Measurements from ENCODE around the gene ZNF565.
"Not testable (repeated sequence)": the region's sequence is repeated elsewhere in the genome, so short reads cannot be mapped to it uniquely, and the experiment has no call there.

ZNF565 gene

GRCh38 chr19:36149673-36150406 lies 64.6 kb downstream of the ZNF565 start:
- DNase-seq (ENCODE audit: low spot score) = no peak

GRCh38 chr19:36144624-36145023 lies 69.8 kb downstream of the ZNF565 start:
- DNase-seq (ENCODE audit: low spot score) = no peak

- DNase-seq (ENCODE audit: low spot score) = no peak
Measured at GRCh38 chr19:36142496-36142895, 72.0 kb downstream of the ZNF565 start.

GRCh38 chr19:36142046-36142445 lies 72.4 kb downstream of the ZNF565 start:
- DNase-seq (ENCODE audit: low spot score) = no peak

GRCh38 chr19:36141039-36141927 lies 73.2 kb downstream of the ZNF565 start:
- DNase-seq (ENCODE audit: low spot score) = peak; percentile 92

GRCh38 chr19:36140304-36141038 lies 74.0 kb downstream of the ZNF565 start:
- peak; percentile 77 for DNase-seq (ENCODE audit: low spot score)

- peak; percentile 94 for DNase-seq (ENCODE audit: low spot score)
Measured at GRCh38 chr19:36139473-36140303, 74.8 kb downstream of the ZNF565 start, which contains the start of gene CAPNS1. TSS of gene CAPNS1 (plus strand) at chr19:36140066. CDS start at chr19:36141012, 946 bp downstream.

- no peak for DNase-seq (ENCODE audit: low spot score)
Measured at GRCh38 chr19:36139120-36139472, 75.4 kb downstream of the ZNF565 start.

GRCh38 chr19:36136964-36137686 lies 77.3 kb downstream of the ZNF565 start:
- DNase-seq (ENCODE audit: low spot score) = peak; percentile 29

- not testable (repeated sequence) for DNase-seq (ENCODE audit: low spot score)
Measured at GRCh38 chr19:36134867-36135266, 79.6 kb downstream of the ZNF565 start.

Data from iPS-NIHi11 (cell line).